ENCODE results near the gene ERN2.
A peak's percentile ranks its signal among the peaks of the same experiment; 100 is the strongest.

Gene ERN2

GRCh38 chr16:23642246-23642774 lies 70.7 kb downstream of the ERN2 start:
- Histone ChIP-seq H3K27ac (replicated peaks) (peak overlapping the region; percentile 89), H3K27me3 (ENCODE audit: insufficient read depth, poor library complexity, severe bottlenecking) (no peaks in the 10 kb centered on the region), H3K4me3 (replicated peaks; ENCODE audit: insufficient read depth, low read length) (peak overlapping the region; percentile 98)
- no peak for DNase-seq (ENCODE audit: low read depth in 1 of 2, low spot score in 1 of 2)
- TF ChIP-seq SPI1 (IDR thresholded peaks at IDR 0.05; ENCODE audit: borderline replicate concordance, low read depth) (no peak), POLR2AphosphoS5 (IDR thresholded peaks at IDR 0.05; ENCODE audit: low read depth) (no peak), CTCF (IDR thresholded peaks at IDR 0.05; ENCODE audit: insufficient read depth, low read length) (no peak), GABPA (IDR thresholded peaks at IDR 0.05; ENCODE audit: low read depth) (no peak), REST (IDR thresholded peaks at IDR 0.05; ENCODE audit: insufficient replicate concordance, low read depth) (no peak)

- H3K4me3 ChIP-seq (replicated peaks; ENCODE audit: insufficient read depth, low read length), result peak within 1 kb of the TSS; percentile 98
- peak; percentile 71 for TF ChIP-seq POLR2AphosphoS5 (IDR thresholded peaks at IDR 0.05; ENCODE audit: low read depth)
- peak; percentile 94 for TF ChIP-seq GABPA (IDR thresholded peaks at IDR 0.05; ENCODE audit: low read depth)
- TF ChIP-seq SPI1 (IDR thresholded peaks at IDR 0.05; ENCODE audit: borderline replicate concordance, low read depth), result peak; percentile 79; the same call in 1 of the 2 replicates
- TF ChIP-seq CTCF (IDR thresholded peaks at IDR 0.05; ENCODE audit: insufficient read depth, low read length), result no peak
- TF ChIP-seq REST (IDR thresholded peaks at IDR 0.05; ENCODE audit: insufficient replicate concordance, low read depth), result peak; percentile 54
- no peaks in the 10 kb centered on the region for H3K27me3 ChIP-seq (ENCODE audit: insufficient read depth, poor library complexity, severe bottlenecking)
- H3K27ac ChIP-seq (replicated peaks), result peak within 1 kb of the TSS; percentile 89
- DNase-seq (ENCODE audit: low read depth in 1 of 2, low spot score in 1 of 2), result peak; percentile 87 to 96
Observed at GRCh38 chr16:23640931-23641765, 71.9 kb downstream of the ERN2 start, which contains the start of the genes DCTN5 and PALB2. DCTN5 (plus strand) TSS chr16:23641466; CDS start chr16:23641543, 77 bp downstream. PALB2 (minus strand) TSS chr16:23641310; CDS start chr16:23641157, 153 bp downstream.

- Histone ChIP-seq H3K4me3 (replicated peaks; ENCODE audit: insufficient read depth, low read length) (peak overlapping the region; percentile 98), H3K27me3 (ENCODE audit: insufficient read depth, poor library complexity, severe bottlenecking) (no peaks in the 10 kb centered on the region), H3K27ac (replicated peaks) (peak overlapping the region; percentile 89)
- peak; percentile 16 to 43 for DNase-seq (ENCODE audit: low read depth in 1 of 2, low spot score in 1 of 2)
- TF ChIP-seq REST (IDR thresholded peaks at IDR 0.05; ENCODE audit: insufficient replicate concordance, low read depth) (no peak), CTCF (IDR thresholded peaks at IDR 0.05; ENCODE audit: insufficient read depth, low read length) (no peak), GABPA (IDR thresholded peaks at IDR 0.05; ENCODE audit: low read depth) (no peak), POLR2AphosphoS5 (IDR thresholded peaks at IDR 0.05; ENCODE audit: low read depth) (no peak)
Observed at GRCh38 chr16:23640615-23640930, 72.4 kb downstream of the ERN2 start.

Data from HL-60 (cell line).